HepG2 (cell line): ENCODE measurements around the gene TTLL10. TPM values are rescaled to one million over a fixed set of nuclear protein-coding genes. Genes with fewer than 3 reads are reported as not detected.

Experiments
- ARNT2 ChIP-seq: sonication (generic); formaldehyde crosslinking; IDR thresholded peaks from 2 replicates; pipeline ENCODE4 v1.8.0; 2022; ENCODE audit warnings: mild to moderate bottlenecking, low read depth, missing genetic modification reagents, moderate library complexity
- HDAC6 ChIP-seq: fragments of 200-600 bp; sonication (generic); IDR thresholded peaks from 2 replicates; pipeline ENCODE4 v1.7.0; 2017; ENCODE audit warnings: mild to moderate bottlenecking, antibody characterized with exemption, low read length, low read depth
- PATZ1 ChIP-seq: sonication (generic); formaldehyde crosslinking; IDR thresholded peaks from 2 replicates; pipeline ENCODE4 v1.4.0; 2020; ENCODE audit warnings: missing genetic modification reagents
- POLR2G ChIP-seq: fragments of 200-400 bp; formaldehyde crosslinking; IDR thresholded peaks from 2 replicates; pipeline ENCODE4 v1.6.1; 2018; ENCODE audit warnings: mild to moderate bottlenecking, low read depth, low read length, moderate library complexity
- PRDM10 ChIP-seq: sonication (generic); formaldehyde crosslinking; IDR thresholded peaks from 2 replicates; pipeline ENCODE4 v1.4.0; 2020; ENCODE audit warnings: low read depth, missing genetic modification reagents
- REPIN1 ChIP-seq: sonication (generic); formaldehyde crosslinking; IDR thresholded peaks from 2 replicates; pipeline ENCODE4 v1.8.0; 2022; ENCODE audit warnings: missing genetic modification reagents, low read depth, mild to moderate bottlenecking, borderline replicate concordance
- SMARCE1 ChIP-seq: fragments of 450-650 bp; IDR thresholded peaks from 2 replicates; pipeline ENCODE4 v1.6.1; 2017; ENCODE audit warnings: borderline replicate concordance
- STAT5B ChIP-seq: sonication (generic); formaldehyde crosslinking; IDR thresholded peaks from 2 replicates; pipeline ENCODE4 v1.4.0; 2020; ENCODE audit warnings: missing genetic modification reagents
- TBL1XR1 ChIP-seq: fragments of 150-350 bp; IDR thresholded peaks from 2 replicates; pipeline ENCODE4 v1.6.1; 2014; ENCODE audit warnings: borderline replicate concordance, low read length; ENCODE audit not compliant: partially characterized antibody
- TEAD2 ChIP-seq: sonication (generic); formaldehyde crosslinking; IDR thresholded peaks from 2 replicates; pipeline ENCODE4 v1.9.0; 2021; ENCODE audit warnings: missing genetic modification reagents
- TERF1 ChIP-seq: sonication (generic); formaldehyde crosslinking; IDR thresholded peaks from 2 replicates; pipeline ENCODE4 v1.8.0; 2022; ENCODE audit warnings: mild to moderate bottlenecking, missing genetic modification reagents, moderate library complexity
- ZNF225 ChIP-seq: sonication (generic); formaldehyde crosslinking; IDR thresholded peaks from 2 replicates; pipeline ENCODE4 v1.4.0; 2020; ENCODE audit warnings: mild to moderate bottlenecking, missing genetic modification reagents
- ZNF44 ChIP-seq: sonication (generic); formaldehyde crosslinking; IDR thresholded peaks from 2 replicates; pipeline ENCODE4 v1.5.1; 2020; ENCODE audit warnings: mild to moderate bottlenecking, missing genetic modification reagents
- ZSCAN31 ChIP-seq: sonication (generic); formaldehyde crosslinking; IDR thresholded peaks from 2 replicates; pipeline ENCODE4 v1.5.0; 2020; ENCODE audit warnings: low read depth, mild to moderate bottlenecking, missing genetic modification reagents
- polyA plus RNA-seq, 8 experiments: library from polyadenylated mRNA; depleted of rRNA in 3 of 8; stranded (reverse) in 7 of 8; unstranded in 1 of 8; fragments of >200 nt; fragmentation: Illumina TruSeq in 4 of 8; extraction: Trizol in 4 of 8; gene quantifications; 2 replicates each; pipeline versions ENCODE4 v1.2.1 to v1.2.3, GENCODE V29; 2011 to 2016; ENCODE audit warnings: low read depth in 4 of 8, missing spikeins in 1 of 8, mixed read lengths in 1 of 8; ENCODE audit not compliant: insufficient read depth in 1 of 8
- total RNA-seq, 5 experiments: library from RNA; depleted of rRNA; stranded (reverse); fragments of >200 nt; fragmentation: Illumina TruSeq; extraction: Trizol; gene quantifications; 2 replicates each; pipeline ENCODE4 v1.2.3, GENCODE V29; 2016; ENCODE audit warnings: low read depth in 1 of 5
- TF ChIP-seq, protein P1 (sequence below): sonication (generic); formaldehyde crosslinking; IDR thresholded peaks from 2 replicates; pipeline ENCODE4 v1.9.0; 2021; ENCODE audit warnings: missing genetic modification reagents, borderline replicate concordance

TTLL10 gene
- total and polyA plus RNA-seq, 2 of the 13 experiments (the other 11 are each of a cell fraction or from before 2014, with no cell fraction given), result not detected

GRCh38 chr1:1157914-1158710 lies 15.6 kb upstream of the TTLL10 start (continued):
- TF ChIP-seq PRDM10 (CRISPR knock-in tag) (no peak), TERF1 (CRISPR knock-in tag) (no peak), ZNF44 (CRISPR knock-in tag) (no peak), ARNT2 (CRISPR knock-in tag) (no peak), PATZ1 (CRISPR knock-in tag) (peak; percentile 89), ZNF225 (no peak), ZSCAN31 (no peak), REPIN1 (CRISPR knock-in tag) (no peak), SMARCE1 (no peak), TBL1XR1 (no peak), POLR2G (peak; percentile 59), TEAD2 (no peak), HDAC6 (no peak), STAT5B (CRISPR knock-in tag) (no peak)
- TF ChIP-seq, protein P1, sequence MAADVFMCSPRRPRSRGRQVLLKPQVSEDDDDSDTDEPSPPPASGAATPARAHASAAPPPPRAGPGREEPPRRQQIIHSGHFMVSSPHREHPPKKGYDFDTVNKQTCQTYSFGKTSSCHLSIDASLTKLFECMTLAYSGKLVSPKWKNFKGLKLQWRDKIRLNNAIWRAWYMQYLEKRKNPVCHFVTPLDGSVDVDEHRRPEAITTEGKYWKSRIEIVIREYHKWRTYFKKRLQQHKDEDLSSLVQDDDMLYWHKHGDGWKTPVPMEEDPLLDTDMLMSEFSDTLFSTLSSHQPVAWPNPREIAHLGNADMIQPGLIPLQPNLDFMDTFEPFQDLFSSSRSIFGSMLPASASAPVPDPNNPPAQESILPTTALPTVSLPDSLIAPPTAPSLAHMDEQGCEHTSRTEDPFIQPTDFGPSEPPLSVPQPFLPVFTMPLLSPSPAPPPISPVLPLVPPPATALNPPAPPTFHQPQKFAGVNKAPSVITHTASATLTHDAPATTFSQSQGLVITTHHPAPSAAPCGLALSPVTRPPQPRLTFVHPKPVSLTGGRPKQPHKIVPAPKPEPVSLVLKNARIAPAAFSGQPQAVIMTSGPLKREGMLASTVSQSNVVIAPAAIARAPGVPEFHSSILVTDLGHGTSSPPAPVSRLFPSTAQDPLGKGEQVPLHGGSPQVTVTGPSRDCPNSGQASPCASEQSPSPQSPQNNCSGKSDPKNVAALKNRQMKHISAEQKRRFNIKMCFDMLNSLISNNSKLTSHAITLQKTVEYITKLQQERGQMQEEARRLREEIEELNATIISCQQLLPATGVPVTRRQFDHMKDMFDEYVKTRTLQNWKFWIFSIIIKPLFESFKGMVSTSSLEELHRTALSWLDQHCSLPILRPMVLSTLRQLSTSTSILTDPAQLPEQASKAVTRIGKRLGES (CRISPR knock-in tag), result no peak
